Caco-2 (cell line): ENCODE data around the gene SLC2A4RG. TPM values are rescaled to one million over a fixed set of nuclear protein-coding genes. Genes with fewer than 3 reads are reported as not detected.
"Not testable (repeated sequence)": the region's sequence is repeated elsewhere in the genome, so short reads cannot be mapped to it uniquely, and the experiment has no call there.

Experiments
- BruUV-seq: library from RNA; stranded (reverse); fragments of 400-500 nt; replicated peaks from 2 replicates; lab custom pipeline; 2021; lab: Mats Ljungman, UMichigan
- CTCF ChIA-PET: fragments of 300-600 bp; sonication (Branson Sonifier 250); formaldehyde crosslinking; loops from one replicate; lab custom pipeline; 2022; ENCODE audit warnings: antibody characterized with exemption; lab: Charles Lee
- POLR2A ChIA-PET: fragments of 300-600 bp; sonication (Branson Sonifier 250); formaldehyde crosslinking; loops from one replicate; lab custom pipeline; 2022; ENCODE audit warnings: antibody characterized with exemption; lab: Charles Lee
- DNase-seq, 2 experiments: peaks; one replicate each; pipeline versions ENCODE4 v3.0.0 to v3.0.0-alpha.2; 2020 to 2022
- H3K27me3 ChIP-seq: replicated peaks from 2 replicates; pipeline ENCODE4 v1.6.0; 2011; ENCODE audit warnings: low read length; ENCODE audit not compliant: control insufficient read depth, insufficient read depth
- H3K36me3 ChIP-seq: 2 replicates; pipeline ENCODE4 v1.5.1; 2011; ENCODE audit warnings: low read length; ENCODE audit not compliant: control insufficient read depth, insufficient read depth
- H3K4me1 ChIP-seq: fragments of 250-450 bp; sonication (Bioruptor Pico); 2 replicates; pipeline ENCODE4 v1.5.1; 2020; ENCODE audit warnings: mild to moderate bottlenecking
- H3K4me3 ChIP-seq: 2 replicates; pipeline ENCODE4 v1.5.1; 2011; ENCODE audit warnings: low read depth, mild to moderate bottlenecking, control low read depth, low read length
- H3K9me3 ChIP-seq: fragments of 250-450 bp; sonication (Bioruptor Pico); 2 replicates; pipeline ENCODE4 v1.5.1; 2020; ENCODE audit warnings: mild to moderate bottlenecking, moderate library complexity
- H3K27ac Mint-ChIP-seq: one replicate; pipeline ENCODE4 v1.8.0; 2022; ENCODE audit warnings: mixed read lengths; ENCODE audit not compliant: unreplicated experiment
- H3K27me3 Mint-ChIP-seq: one replicate; pipeline ENCODE4 v1.8.0; 2022; ENCODE audit warnings: mixed read lengths; ENCODE audit not compliant: insufficient read depth, unreplicated experiment
- H3K36me3 Mint-ChIP-seq: one replicate; pipeline ENCODE4 v1.8.0; 2022; ENCODE audit warnings: mild to moderate bottlenecking, mixed read lengths; ENCODE audit not compliant: insufficient read depth, unreplicated experiment
- H3K4me1 Mint-ChIP-seq: one replicate; pipeline ENCODE4 v1.8.0; 2022; ENCODE audit warnings: low read depth, mixed read lengths; ENCODE audit not compliant: unreplicated experiment
- H3K4me3 Mint-ChIP-seq: one replicate; pipeline ENCODE4 v1.8.0; 2022; ENCODE audit warnings: mild to moderate bottlenecking, moderate library complexity, mixed read lengths; ENCODE audit not compliant: unreplicated experiment
- H3K9me3 Mint-ChIP-seq: one replicate; pipeline ENCODE4 v1.8.0; 2022; ENCODE audit warnings: mixed read lengths; ENCODE audit not compliant: unreplicated experiment
- CTCF ChIP-seq, 2 experiments: fragments of 200-600 bp in 1 of 2; IDR thresholded peaks; 1 replicate in 1 of 2; 2 replicates in 1 of 2; pipeline versions ENCODE4 v1.5.1 to v1.8.0; 2011 to 2022; ENCODE audit warnings: antibody characterized with exemption in 1 of 2, control low read depth in 1 of 2, inconsistent platforms in 1 of 2, low read depth in 1 of 2, low read length in 1 of 2, mild to moderate bottlenecking in 1 of 2, moderate library complexity in 1 of 2; ENCODE audit not compliant: insufficient read depth in 1 of 2, severe bottlenecking in 1 of 2, unreplicated experiment in 1 of 2
- intact Hi-C: fragments of 100-400 bp; cut with micrococcal nuclease; formaldehyde crosslinking; loops from one replicate; pipeline ENCODE4 v1.10.0; 2022; ENCODE audit not compliant: unreplicated experiment
- total RNA-seq: library from RNA; stranded (reverse); gene quantifications from 2 replicates; pipeline ENCODE4 v1.2.3, GENCODE V29; 2022

SLC2A4RG gene
- total RNA-seq, 1 experiment from 2014 or later: 234 TPM

- Mint-ChIP-seq H3K27me3 (no peaks in the 10 kb centered on the region), H3K27ac (no peak overlapping the region), H3K4me3 (no peak overlapping the region), H3K4me1 (no peaks in the 10 kb centered on the region), H3K36me3 (peaks cover 100% of the 10 kb centered on the region), H3K9me3 (peaks cover 21% of the 10 kb centered on the region)
- no peak for TF ChIP-seq CTCF (IDR thresholded peaks at IDR 0.05; ENCODE audit: insufficient read depth in 1 of 2, low read depth in 1 of 2, low read length in 1 of 2, severe bottlenecking in 1 of 2, unreplicated experiment in 1 of 2)
- no peaks in the 10 kb centered on the region for H3K27me3 ChIP-seq
- POLR2A ChIA-PET: interaction anchor here (1.5 kb wide), 1 partner anchor 11 kb away, joined by 4 read pairs; the partner anchor contains the start of genes ARFRP1 and ZGPAT
- no peaks in the 10 kb centered on the region for H3K4me1 ChIP-seq
- CTCF ChIA-PET: interaction anchor here (0.7 kb wide), 1 partner anchor 255 kb away, joined by 5 read pairs; no protein-coding TSS in a partner anchor
- BruUV-seq: no TSS peak
- H3K36me3 ChIP-seq: peaks cover 5% of the 10 kb centered on the region
- H3K9me3 ChIP-seq: peaks cover 38% of the 10 kb centered on the region
- intact Hi-C loops: no loop called here
- H3K4me3 ChIP-seq: no peak overlapping the region
- no peak for DNase-seq
Observed at GRCh38 chr20:63718996-63719395, 20.6 kb upstream of the SLC2A4RG start.

GRCh38 chr20:63722967-63723622, 16.5 kb upstream of the SLC2A4RG start:
- CTCF ChIA-PET: interaction anchor here (0.6 to 0.7 kb wide), 2 partner anchors 19 to 232 kb away, joined by 3 read pairs; no protein-coding TSS in a partner anchor
- H3K27me3 Mint-ChIP-seq, intact Hi-C loops, BruUV-seq, H3K4me3 ChIP-seq, H3K36me3 ChIP-seq, H3K4me1 Mint-ChIP-seq, H3K4me1 ChIP-seq, DNase-seq, H3K27me3 ChIP-seq, H3K4me3 Mint-ChIP-seq: not testable (repeated sequence)
- peaks cover 33% of the 10 kb centered on the region for H3K9me3 Mint-ChIP-seq
- peak overlapping the region; percentile 49 for H3K27ac Mint-ChIP-seq
- POLR2A ChIA-PET: interaction anchor here (0.6 to 1.4 kb wide), 2 partner anchors 15 to 142 kb away, joined by 3 read pairs; partner anchors contain the start of genes ARFRP1, TPD52L2 and ZGPAT
- H3K9me3 ChIP-seq: peaks cover 37% of the 10 kb centered on the region
- H3K36me3 Mint-ChIP-seq: peaks cover 100% of the 10 kb centered on the region

GRCh38 chr20:63730189-63730733, 9.3 kb upstream of the SLC2A4RG start:
- BruUV-seq, CTCF ChIA-PET, H3K9me3 Mint-ChIP-seq, H3K4me1 Mint-ChIP-seq, H3K27me3 Mint-ChIP-seq, intact Hi-C loops, H3K27me3 ChIP-seq, DNase-seq, H3K4me1 ChIP-seq, H3K4me3 Mint-ChIP-seq, POLR2A ChIA-PET, H3K27ac Mint-ChIP-seq, H3K4me3 ChIP-seq: not testable (repeated sequence)
- H3K9me3 ChIP-seq: peaks cover 12% of the 10 kb centered on the region
- H3K36me3 Mint-ChIP-seq: peaks cover 39% of the 10 kb centered on the region
- H3K36me3 ChIP-seq: peaks cover 10% of the 10 kb centered on the region

GRCh38 chr20:63731410-63731809, 8.2 kb upstream of the SLC2A4RG start:
- H3K27ac Mint-ChIP-seq: no peak overlapping the region
- no peak for DNase-seq
- peaks cover 39% of the 10 kb centered on the region for H3K36me3 Mint-ChIP-seq
- peaks cover 7% of the 10 kb centered on the region for H3K4me1 Mint-ChIP-seq
- no peak overlapping the region for H3K4me3 ChIP-seq
- intact Hi-C loops: no loop called here
- no peaks in the 10 kb centered on the region for H3K27me3 ChIP-seq
- H3K9me3 ChIP-seq: peaks cover 1% of the 10 kb centered on the region; the same call in 1 of the 2 replicates
- no peak for TF ChIP-seq CTCF (IDR thresholded peaks at IDR 0.05; ENCODE audit: insufficient read depth in 1 of 2, low read depth in 1 of 2, low read length in 1 of 2, severe bottlenecking in 1 of 2, unreplicated experiment in 1 of 2)
- no peaks in the 10 kb centered on the region for H3K9me3 Mint-ChIP-seq
- H3K4me1 ChIP-seq: peaks cover 5% of the 10 kb centered on the region
- no peak overlapping the region for H3K4me3 Mint-ChIP-seq
- CTCF ChIA-PET: no interaction called here
- peaks cover 14% of the 10 kb centered on the region for H3K36me3 ChIP-seq
- no peaks in the 10 kb centered on the region for H3K27me3 Mint-ChIP-seq
- no TSS peak for BruUV-seq
- POLR2A ChIA-PET: no interaction called here
